B cell (primary cell): Measurements from ENCODE around the gene GLCE. TPM values are rescaled to one million over a fixed set of nuclear protein-coding genes. Genes with fewer than 3 reads are reported as not detected.

Source experiments
- ATAC-seq: fragments of 200-7000 bp; cut with Tn5 transposase; one replicate; pipeline ENCODE4 v1.10.0; 2021; ENCODE audit warnings: low read depth, mild to moderate bottlenecking, moderate number of reproducible peaks, moderate library complexity
- CTCF ChIA-PET: fragments of 350-600 bp; sonication (Branson Sonifier 250); formaldehyde crosslinking; loops from one replicate; lab custom pipeline; 2021; ENCODE audit warnings: antibody characterized with exemption, inconsistent platforms; lab: Charles Lee
- POLR2A ChIA-PET: fragments of 350-600 bp; sonication (Branson Sonifier 250); formaldehyde crosslinking; loops from one replicate; lab custom pipeline; 2021; ENCODE audit warnings: antibody characterized with exemption; lab: Charles Lee
- DNase-seq: peaks from one replicate; pipeline ENCODE4 v3.0.0; 2013
- H2AFZ ChIP-seq: 2 replicates; pipeline ENCODE4 v1.6.1; 2012; ENCODE audit warnings: mild to moderate bottlenecking, low read depth, low read length; ENCODE audit not compliant: insufficient read depth, poor library complexity, severe bottlenecking
- H3K27ac ChIP-seq, 2 donors: 1 replicate in 1 of 2; 2 replicates in 1 of 2; pipeline ENCODE4 v1.5.1; 2012 to 2013; ENCODE audit warnings: low read length in 2 of 2, mild to moderate bottlenecking in 2 of 2, moderate library complexity in 1 of 2
- H3K27me3 ChIP-seq, 4 experiments: fragments of 200-600 bp in 1 of 4; sonication (generic) in 1 of 4; replicated peaks in 1 of 4; 1 replicate in 2 of 4; 2 replicates in 2 of 4; pipeline versions ENCODE4 v1.6.1 to v1.7.0; 2013 to 2016; ENCODE audit warnings: low read length in 3 of 4, mild to moderate bottlenecking in 2 of 4, mixed read lengths in 1 of 4, moderate library complexity in 1 of 4; ENCODE audit not compliant: insufficient read depth in 4 of 4, control insufficient read depth in 3 of 4; ENCODE audit errors: control extremely low read depth in 1 of 4
- H3K36me3 ChIP-seq, 2 experiments: replicated peaks in 1 of 2; 1 replicate in 1 of 2; 2 replicates in 1 of 2; pipeline versions ENCODE4 v1.6.1 to v1.7.1; 2013; ENCODE audit warnings: low read length in 1 of 2; ENCODE audit not compliant: insufficient read depth in 2 of 2, control insufficient read depth in 1 of 2; ENCODE audit errors: control extremely low read depth in 1 of 2, extremely low read depth in 1 of 2
- H3K4me1 ChIP-seq, 2 donors: fragments of 200-600 bp in 1 of 2; sonication (generic) in 1 of 2; 1 replicate in 1 of 2; 2 replicates in 1 of 2; pipeline versions ENCODE4 v1.5.1 to v1.6.1; 2013 to 2017; ENCODE audit warnings: low read length in 2 of 2; ENCODE audit not compliant: control insufficient read depth in 2 of 2, insufficient read depth in 2 of 2
- H3K4me2 ChIP-seq: replicated peaks from 2 replicates; pipeline ENCODE3; 2012; ENCODE audit warnings: mild to moderate bottlenecking, low read depth, low read length; ENCODE audit not compliant: poor library complexity, severe bottlenecking
- H3K4me3 ChIP-seq, 5 experiments: fragments of 200-600 bp in 1 of 5; sonication (generic) in 1 of 5; 1 replicate in 3 of 5; 2 replicates in 2 of 5; pipeline versions ENCODE4 v1.5.1 to v1.7.0; 2011 to 2016; ENCODE audit warnings: low read length in 4 of 5, mild to moderate bottlenecking in 4 of 5, low read depth in 2 of 5, control low read depth in 1 of 5, moderate library complexity in 1 of 5; ENCODE audit not compliant: insufficient read depth in 1 of 5; ENCODE audit errors: control extremely low read depth in 1 of 5, extremely low read depth in 1 of 5
- H3K79me2 ChIP-seq: fragments of 200-600 bp; sonication (generic); one replicate; pipeline ENCODE4 v1.6.0; 2016; ENCODE audit warnings: low read length; ENCODE audit not compliant: control insufficient read depth, insufficient read depth
- H3K9ac ChIP-seq: fragments of 200-600 bp; sonication (generic); 2 replicates; pipeline ENCODE4 v1.6.1; 2017; ENCODE audit warnings: mild to moderate bottlenecking, low read length, moderate library complexity
- H3K9me3 ChIP-seq, 3 donors: one replicate each; pipeline versions ENCODE4 v1.6.1 to v1.7.1; 2013; ENCODE audit warnings: low read length in 2 of 3; ENCODE audit not compliant: control insufficient read depth in 2 of 3, insufficient read depth in 1 of 3; ENCODE audit errors: control extremely low read depth in 1 of 3
- H4K20me1 ChIP-seq: 2 replicates; pipeline ENCODE4 v1.6.0; 2012; ENCODE audit warnings: mild to moderate bottlenecking, low read length; ENCODE audit not compliant: insufficient read depth, control insufficient read depth, poor library complexity, severe bottlenecking
- H3K27ac Mint-ChIP-seq: one replicate; pipeline ENCODE4 v1.8.0; 2021; ENCODE audit warnings: mixed read lengths
- H3K27me3 Mint-ChIP-seq: one replicate; pipeline ENCODE4 v1.8.0; 2021; ENCODE audit warnings: mixed read lengths
- H3K4me1 Mint-ChIP-seq: one replicate; pipeline ENCODE4 v1.8.0; 2021; ENCODE audit warnings: mixed read lengths
- H3K4me3 Mint-ChIP-seq: one replicate; pipeline ENCODE4 v1.8.0; 2021; ENCODE audit warnings: mixed read lengths
- H3K9me3 Mint-ChIP-seq: one replicate; pipeline ENCODE4 v1.8.0; 2022; ENCODE audit warnings: mixed read lengths; ENCODE audit not compliant: insufficient read depth
- EZH2 ChIP-seq: IDR thresholded peaks from 2 replicates; pipeline ENCODE4 v1.6.1; 2012; ENCODE audit warnings: borderline replicate concordance, low read depth, mild to moderate bottlenecking, moderate library complexity, low read length; ENCODE audit not compliant: insufficient read depth, poor library complexity, severe bottlenecking
- WGBS: methylation state at CpG from one replicate; pipeline ENCODE4 v1.1.5; 2013; ENCODE audit warnings: missing lambda C conversion rate; ENCODE audit not compliant: insufficient coverage; 5-methylcytosine and 5-hydroxymethylcytosine counted together
- intact Hi-C: fragments of 100-400 bp; cut with micrococcal nuclease; formaldehyde crosslinking; loops from one replicate; pipeline ENCODE4 v1.10.0; 2022
- polyA plus RNA-seq: library from polyadenylated mRNA; depleted of rRNA; stranded (reverse); fragments of >200 nt; gene quantifications from 2 replicates; pipeline ENCODE4 v1.2.3, GENCODE V29; 2012
- total RNA-seq, 2 donors: library from RNA; stranded (reverse); fragments of 120-200 nt in 1 of 2; gene quantifications; 1 replicate in 1 of 2; 2 replicates in 1 of 2; pipeline versions ENCODE4 v1.2.3 to v1.2.4, GENCODE V29; 2013 to 2022
- TF ChIP-seq, protein P1 (sequence below): fragments of 200-600 bp; IDR thresholded peaks from one replicate; pipeline ENCODE4 v1.8.0; 2022; ENCODE audit warnings: antibody characterized with exemption, mild to moderate bottlenecking

GLCE gene
- total and polyA plus RNA-seq, 2 donors (not counting 1 experiment from before 2014, with no cell fraction given) = 3.0 to 5.3 TPM

DNA sequence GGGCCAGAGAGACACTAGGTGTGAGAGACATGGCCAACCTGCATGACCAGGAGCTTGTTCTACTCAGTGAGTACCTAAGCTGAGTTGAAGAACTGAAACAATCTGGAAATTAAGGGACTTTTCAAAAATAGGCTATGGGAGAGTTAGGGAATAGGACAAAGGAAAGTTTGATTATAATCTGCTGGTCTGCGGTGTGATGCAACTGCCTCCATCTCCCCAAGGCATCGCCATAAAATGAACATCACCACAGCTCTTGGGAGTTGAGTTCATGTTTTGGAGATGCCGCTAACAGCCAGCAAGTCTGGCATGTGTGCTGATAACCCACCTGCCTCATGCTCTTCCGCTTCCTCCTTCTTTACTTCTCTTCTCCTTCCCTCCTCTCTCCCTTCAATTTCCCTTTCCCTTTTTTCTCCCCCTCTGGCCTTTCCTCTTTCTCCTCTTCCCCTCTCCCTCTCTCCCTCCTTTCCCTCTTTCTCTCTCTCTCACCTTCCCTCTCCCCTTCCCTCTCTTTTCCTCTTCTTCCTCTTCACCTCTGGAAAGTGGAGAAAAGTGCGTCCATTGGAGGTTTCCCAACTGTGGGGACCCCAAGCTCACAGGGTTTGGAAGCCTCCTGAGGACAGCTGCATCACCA lies 39.1 kb upstream of the GLCE start:
- POLR2A ChIA-PET = no interaction called here
- Histone ChIP-seq H3K36me3 (no peaks in the 10 kb centered on the region), H4K20me1 (no peaks in the 10 kb centered on the region), H3K4me3 (no peak overlapping the region), H2AFZ (no peak overlapping the region), H3K79me2 (no peaks in the 10 kb centered on the region), H3K4me1 (no peaks in the 10 kb centered on the region), H3K9me3 (no peaks in the 10 kb centered on the region), H3K9ac (no peak overlapping the region), H3K4me2 (no peak overlapping the region), H3K27ac (no peak overlapping the region), H3K27me3 (peaks cover 0 to 6% (median 0%) of the 10 kb centered on the region in 4 experiments)
- WGBS = 86% methylated on average over 1 of the region's 5 CpGs
- Mint-ChIP-seq H3K4me3 (no peak overlapping the region), H3K27me3 (peaks cover 14% of the 10 kb centered on the region), H3K9me3 (no peaks in the 10 kb centered on the region), H3K27ac (no peak overlapping the region), H3K4me1 (no peaks in the 10 kb centered on the region)
- no peak for ATAC-seq
- intact Hi-C loops = no loop called here
- DNase-seq = no peak
- TF ChIP-seq, protein P1, sequence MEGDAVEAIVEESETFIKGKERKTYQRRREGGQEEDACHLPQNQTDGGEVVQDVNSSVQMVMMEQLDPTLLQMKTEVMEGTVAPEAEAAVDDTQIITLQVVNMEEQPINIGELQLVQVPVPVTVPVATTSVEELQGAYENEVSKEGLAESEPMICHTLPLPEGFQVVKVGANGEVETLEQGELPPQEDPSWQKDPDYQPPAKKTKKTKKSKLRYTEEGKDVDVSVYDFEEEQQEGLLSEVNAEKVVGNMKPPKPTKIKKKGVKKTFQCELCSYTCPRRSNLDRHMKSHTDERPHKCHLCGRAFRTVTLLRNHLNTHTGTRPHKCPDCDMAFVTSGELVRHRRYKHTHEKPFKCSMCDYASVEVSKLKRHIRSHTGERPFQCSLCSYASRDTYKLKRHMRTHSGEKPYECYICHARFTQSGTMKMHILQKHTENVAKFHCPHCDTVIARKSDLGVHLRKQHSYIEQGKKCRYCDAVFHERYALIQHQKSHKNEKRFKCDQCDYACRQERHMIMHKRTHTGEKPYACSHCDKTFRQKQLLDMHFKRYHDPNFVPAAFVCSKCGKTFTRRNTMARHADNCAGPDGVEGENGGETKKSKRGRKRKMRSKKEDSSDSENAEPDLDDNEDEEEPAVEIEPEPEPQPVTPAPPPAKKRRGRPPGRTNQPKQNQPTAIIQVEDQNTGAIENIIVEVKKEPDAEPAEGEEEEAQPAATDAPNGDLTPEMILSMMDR = no peak
- no peak for TF ChIP-seq EZH2
- CTCF ChIA-PET = no interaction called here

DNA sequence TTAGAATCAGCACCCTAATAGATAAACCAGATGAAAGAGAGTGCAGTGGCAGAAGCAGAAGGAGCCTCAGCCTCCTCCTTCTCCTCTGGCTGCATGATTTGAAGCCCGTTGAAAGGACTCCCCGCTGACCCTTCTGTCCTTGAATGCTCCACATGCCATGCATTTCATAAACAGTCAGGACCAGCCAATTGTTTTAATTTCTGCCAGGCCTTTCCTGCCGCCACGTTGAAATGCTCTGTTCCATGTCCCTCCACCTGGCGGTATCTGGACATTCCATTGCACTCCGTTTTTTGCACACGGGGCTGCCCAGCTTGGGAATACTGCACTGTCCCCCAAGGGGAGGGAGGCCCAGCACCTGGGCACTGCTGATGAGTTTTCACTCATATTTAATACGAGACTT lies 35.2 kb upstream of the GLCE start:
- no peak overlapping the region for H2AFZ ChIP-seq
- Mint-ChIP-seq H3K4me3 (no peak overlapping the region), H3K9me3 (no peaks in the 10 kb centered on the region), H3K4me1 (no peaks in the 10 kb centered on the region), H3K27ac (no peak overlapping the region), H3K27me3 (no peaks in the 10 kb centered on the region)
- no peak for TF ChIP-seq EZH2
- TF ChIP-seq, protein P1 = no peak
- intact Hi-C loops = no loop called here
- no peaks in the 10 kb centered on the region for H3K36me3 ChIP-seq
- no peaks in the 10 kb centered on the region for H3K79me2 ChIP-seq
- POLR2A ChIA-PET = no interaction called here
- H4K20me1 ChIP-seq = no peaks in the 10 kb centered on the region
- 87% methylated on average over 7 of the region's 8 CpGs for WGBS
- DNase-seq (no peak), ATAC-seq (no peak)
- CTCF ChIA-PET = no interaction called here
- no peaks in the 10 kb centered on the region for H3K4me1 ChIP-seq
- no peaks in the 10 kb centered on the region for H3K27me3 ChIP-seq
- no peak overlapping the region for H3K27ac ChIP-seq
- no peak overlapping the region for H3K4me3 ChIP-seq
- H3K9ac ChIP-seq = no peak overlapping the region
- H3K9me3 ChIP-seq = no peaks in the 10 kb centered on the region
- no peak overlapping the region for H3K4me2 ChIP-seq
